Liver (tissue), 9 donors: ENCODE measurements around the gene PATZ1. TPM values are rescaled to one million over a fixed set of nuclear protein-coding genes. Genes with fewer than 3 reads are reported as not detected.

Source experiments
- DNase-seq: peaks from one replicate; pipeline ENCODE4 v3.0.0-alpha.2; 2017; ENCODE audit warnings: low spot score
- H3K27ac ChIP-seq, 2 donors: one replicate each; pipeline ENCODE4 v1.7.0; 2013; ENCODE audit warnings: inconsistent platforms in 2 of 2, low read length in 2 of 2, control low read depth in 1 of 2, low read depth in 1 of 2, mild to moderate bottlenecking in 1 of 2
- H3K27me3 ChIP-seq, 4 donors: one replicate each; pipeline versions ENCODE4 v1.6.1 to v1.7.0; 2013; ENCODE audit warnings: low read length in 3 of 4, inconsistent platforms in 1 of 4, mild to moderate bottlenecking in 1 of 4, moderate library complexity in 1 of 4; ENCODE audit not compliant: control insufficient read depth in 4 of 4, insufficient read depth in 4 of 4
- H3K36me3 ChIP-seq, 4 donors: one replicate each; pipeline versions ENCODE4 v1.6.1 to v1.7.0; 2013; ENCODE audit warnings: low read length in 3 of 4, mild to moderate bottlenecking in 3 of 4, low read depth in 1 of 4, moderate library complexity in 1 of 4; ENCODE audit not compliant: control insufficient read depth in 4 of 4, insufficient read depth in 3 of 4
- H3K4me1 ChIP-seq, 4 donors: one replicate each; pipeline versions ENCODE4 v1.6.1 to v1.7.0; 2013; ENCODE audit warnings: low read length in 3 of 4, mild to moderate bottlenecking in 3 of 4, moderate library complexity in 1 of 4; ENCODE audit not compliant: control insufficient read depth in 4 of 4, insufficient read depth in 4 of 4
- H3K4me3 ChIP-seq, 3 donors: one replicate each; pipeline versions ENCODE4 v1.6.1 to v1.7.0; 2013; ENCODE audit warnings: low read length in 3 of 3, control low read depth in 1 of 3, low read depth in 1 of 3, mild to moderate bottlenecking in 1 of 3
- H3K9ac ChIP-seq, 2 donors: one replicate each; pipeline ENCODE4 v1.7.0; 2013; ENCODE audit warnings: low read length in 2 of 2, mild to moderate bottlenecking in 2 of 2, moderate library complexity in 2 of 2, control low read depth in 1 of 2, low read depth in 1 of 2
- H3K9me3 ChIP-seq, 4 donors: one replicate each; pipeline versions ENCODE4 v1.6.1 to v1.7.0; 2013; ENCODE audit warnings: low read length in 3 of 4; ENCODE audit not compliant: control insufficient read depth in 4 of 4
- ATF3 ChIP-seq: IDR thresholded peaks from 2 replicates; pipeline ENCODE4 v1.6.1; 2016; ENCODE audit warnings: antibody characterized with exemption
- CTCF ChIP-seq: fragments of 150-350 bp; IDR thresholded peaks from 2 replicates; pipeline ENCODE4 v1.5.1; 2017; ENCODE audit warnings: improper control_type of control experiment, low read depth, low read length; ENCODE audit not compliant: missing input control
- EGR1 ChIP-seq, 2 donors: IDR thresholded peaks; 2 replicates each; pipeline ENCODE4 v1.6.1; 2016 to 2018; ENCODE audit warnings: antibody characterized with exemption in 2 of 2, low read depth in 2 of 2
- FOXA2 ChIP-seq: IDR thresholded peaks from 2 replicates; pipeline ENCODE4 v1.6.1; 2016; ENCODE audit warnings: antibody characterized with exemption
- GABPA ChIP-seq, 2 donors: IDR thresholded peaks in 1 of 2; conservative IDR thresholded peaks in 1 of 2; 2 replicates each; pipeline ENCODE4 v1.6.1; 2016; ENCODE audit warnings: antibody characterized with exemption in 2 of 2, mild to moderate bottlenecking in 1 of 2, moderate library complexity in 1 of 2
- HNF4G ChIP-seq: IDR thresholded peaks from 2 replicates; pipeline ENCODE4 v1.6.1; 2016; ENCODE audit warnings: antibody characterized with exemption
- JUND ChIP-seq, 2 donors: IDR thresholded peaks; 2 replicates each; pipeline ENCODE4 v1.6.1; 2016; ENCODE audit warnings: antibody characterized with exemption in 2 of 2
- MAX ChIP-seq: IDR thresholded peaks from 2 replicates; pipeline ENCODE4 v1.6.1; 2016; ENCODE audit warnings: antibody characterized with exemption
- NR2F2 ChIP-seq: IDR thresholded peaks from 2 replicates; pipeline ENCODE4 v1.6.1; 2016; ENCODE audit warnings: antibody characterized with exemption
- RAD21 ChIP-seq, 2 donors: IDR thresholded peaks; 2 replicates each; pipeline ENCODE4 v1.6.1; 2016; ENCODE audit warnings: antibody characterized with exemption in 2 of 2, mild to moderate bottlenecking in 2 of 2
- REST ChIP-seq: IDR thresholded peaks from 2 replicates; pipeline ENCODE4 v1.6.1; 2016; ENCODE audit warnings: antibody characterized with exemption, mild to moderate bottlenecking
- SP1 ChIP-seq: IDR thresholded peaks from 2 replicates; pipeline ENCODE4 v1.6.1; 2018; ENCODE audit warnings: antibody characterized with exemption, mild to moderate bottlenecking
- TAF1 ChIP-seq: conservative IDR thresholded peaks from 2 replicates; pipeline ENCODE4 v1.6.1; 2016; ENCODE audit warnings: antibody characterized with exemption, mild to moderate bottlenecking
- YY1 ChIP-seq: IDR thresholded peaks from 2 replicates; pipeline ENCODE4 v1.6.1; 2016; ENCODE audit warnings: antibody characterized with exemption, mild to moderate bottlenecking
- ZBTB33 ChIP-seq: IDR thresholded peaks from 2 replicates; pipeline ENCODE4 v1.6.1; 2016; ENCODE audit warnings: antibody characterized with exemption
- WGBS: extraction: QIAGEN DNeasy Blood & Tissue Kit; methylation state at CpG from one replicate; pipeline ENCODE4 v1.1.7; 2013; 5-methylcytosine and 5-hydroxymethylcytosine counted together
- polyA plus RNA-seq, 2 donors: library from polyadenylated mRNA; stranded (reverse) in 1 of 2; unstranded in 1 of 2; fragments of 200-250 nt in 1 of 2; fragments of >200 nt in 1 of 2; fragmentation: Nextera tagmentation in 1 of 2; extraction: Ambion mirVana in 1 of 2; gene quantifications; one replicate each; pipeline versions ENCODE4 v1.2.1 to v1.2.3, GENCODE V29; 2013 to 2015
- total RNA-seq, 2 donors: library from RNA; depleted of rRNA; stranded (reverse); fragments of >200 nt; gene quantifications; one replicate each; pipeline ENCODE4 v1.2.3, GENCODE V29; 2014
- donor health status: healthy.
- donor health status: healthy.
- donor health status: healthy.
- donor health status: healthy.
- donor health status: healthy.

Gene PATZ1
- total and polyA plus RNA-seq, 4 donors, result 3.8 to 13.5 (median 10.1) TPM

GRCh38 chr22:31341386-31342088 is 4.6 kb downstream of the PATZ1 start:
- H3K4me1 ChIP-seq, result peaks cover 25 to 62% (median 45%) of the 10 kb centered on the region in 4 donors
- H3K9ac ChIP-seq, result no peak overlapping the region
- no peak for TF ChIP-seq TAF1
- TF ChIP-seq EGR1 (IDR thresholded peaks at IDR 0.05; ENCODE audit: low read depth in 2 of 2), result no peak
- no peak for TF ChIP-seq YY1
- no peak for TF ChIP-seq RAD21 (IDR thresholded peaks at IDR 0.05)
- no peak for TF ChIP-seq FOXA2
- no peak for TF ChIP-seq ATF3
- TF ChIP-seq REST, result no peak
- TF ChIP-seq GABPA (IDR thresholded peaks at IDR 0.05 in 1 of 2, conservative IDR thresholded peaks at IDR 0.05 in 1 of 2), result no peak
- peak overlapping the region in 1 of 2 donors; percentile 13 for H3K27ac ChIP-seq
- H3K9me3 ChIP-seq, result no peaks in the 10 kb centered on the region
- H3K36me3 ChIP-seq, result peaks cover 4 to 23% (median 7%) of the 10 kb centered on the region in 4 donors
- no peaks in the 10 kb centered on the region for H3K27me3 ChIP-seq
- no peak overlapping the region for H3K4me3 ChIP-seq
- no peak for DNase-seq
- 69% methylated on average over 14 of the region's 14 CpGs for WGBS

- Histone ChIP-seq H3K27me3 (no peaks in the 10 kb centered on the region), H3K4me3 (no peak overlapping the region), H3K36me3 (peaks cover 5 to 24% (median 10%) of the 10 kb centered on the region in 4 donors), H3K9me3 (no peaks in the 10 kb centered on the region), H3K9ac (no peak overlapping the region), H3K27ac (no peak overlapping the region), H3K4me1 (peaks cover 25 to 62% (median 45%) of the 10 kb centered on the region in 4 donors)
- no peak for DNase-seq
- WGBS, result 3% methylated on average over 2 of the region's 2 CpGs
- TF ChIP-seq ZBTB33 (no peak), TAF1 (no peak), SP1 (no peak), REST (no peak), RAD21 (IDR thresholded peaks at IDR 0.05) (no peak), CTCF (no peak), NR2F2 (no peak), MAX (no peak), HNF4G (no peak), YY1 (no peak), GABPA (IDR thresholded peaks at IDR 0.05 in 1 of 2, conservative IDR thresholded peaks at IDR 0.05 in 1 of 2) (no peak), ATF3 (no peak), JUND (IDR thresholded peaks at IDR 0.05) (no peak)
Measured at GRCh38 chr22:31340765-31341247, 5.3 kb downstream of the PATZ1 start.
